Measurements from ENCODE around the gene LDLRAD4.
"Not testable (repeated sequence)": the region's sequence is repeated elsewhere in the genome, so short reads cannot be mapped to it uniquely, and the experiment has no call there.

GRCh38 chr18:13476312-13476711 lies 257.8 kb downstream of the LDLRAD4 start:
- not testable (repeated sequence) for TF ChIP-seq CTCF (IDR thresholded peaks at IDR 0.05); MAX (IDR thresholded peaks at IDR 0.05; ENCODE audit: low read depth); GATA2 (CRISPR knock-in tag; IDR thresholded peaks at IDR 0.05); RAD21 (IDR thresholded peaks at IDR 0.05; ENCODE audit: low read length); POLR2AphosphoS5 (IDR thresholded peaks at IDR 0.05; ENCODE audit: low read depth, low read length); REST (IDR thresholded peaks at IDR 0.05; ENCODE audit: low read depth, low read length); RCOR1 (IDR thresholded peaks at IDR 0.05; ENCODE audit: low read length); MXI1 (IDR thresholded peaks at IDR 0.05; ENCODE audit: low read depth, low read length); EP300 (IDR thresholded peaks at IDR 0.05; ENCODE audit: borderline replicate concordance in 1 of 2, low read depth in 1 of 2, low read length in 1 of 2); USF2 (IDR thresholded peaks at IDR 0.05; ENCODE audit: borderline replicate concordance, low read depth, low read length); FOXJ3 (CRISPR knock-in tag; IDR thresholded peaks at IDR 0.05); EZH2phosphoT487 (IDR thresholded peaks at IDR 0.05; ENCODE audit: borderline replicate concordance, low read depth); RFX5 (IDR thresholded peaks at IDR 0.05; ENCODE audit: low read length); SMC3 (IDR thresholded peaks at IDR 0.05; ENCODE audit: low read depth, low read length)

Data from SK-N-SH (cell line).